ENCODE results near the gene SMOC2. TPM values are rescaled to one million over a fixed set of nuclear protein-coding genes. Genes with fewer than 3 reads are reported as not detected.

The SMOC2 gene
- polyA plus RNA-seq, 1 of the 3 experiments (the other 2 are of a cell fraction) = not detected

DNA sequence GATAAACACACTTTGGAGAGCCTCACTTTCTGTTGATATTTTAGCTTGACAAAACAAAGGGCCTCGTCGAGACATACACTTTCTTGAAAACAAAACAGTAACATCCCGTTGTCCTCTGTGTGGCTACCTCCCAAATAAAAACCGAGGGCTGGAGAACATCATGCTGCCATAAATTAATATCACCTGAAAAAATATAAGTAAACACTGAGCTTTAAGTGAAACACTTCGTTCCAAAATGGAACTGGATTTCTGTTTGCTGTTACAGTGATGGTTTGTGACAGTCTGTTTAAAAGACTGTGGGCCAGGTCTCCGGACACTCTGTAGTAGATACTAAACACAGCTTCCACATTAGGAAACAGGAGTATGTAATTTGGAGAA, 187.2 kb downstream of the SMOC2 start:
- Histone ChIP-seq H2AFZ (ENCODE audit: low read depth) (no peak overlapping the region), H3K9ac (no peak overlapping the region), H3K36me3 (replicated peaks in 1 of 2; ENCODE audit: control insufficient read depth in 1 of 2, insufficient read depth in 2 of 2, low read length in 1 of 2) (no peaks in the 10 kb centered on the region), H3K4me2 (no peak overlapping the region), H3K27me3 (ENCODE audit: insufficient read depth) (no peaks in the 10 kb centered on the region), H3K4me1 (ENCODE audit: control insufficient read depth in 1 of 2, insufficient read depth in 2 of 2, low read depth in 1 of 2, low read length in 1 of 2) (peaks cover 0 to 34% of the 10 kb centered on the region in 2 experiments; a peak in 1 of 4 replicates), H3K79me2 (ENCODE audit: insufficient read depth) (no peaks in the 10 kb centered on the region), H3F3A (replicated peaks; ENCODE audit: insufficient read depth) (no peaks in the 10 kb centered on the region), H3K9me2 (no peaks in the 10 kb centered on the region), H3K9me3 (no peaks in the 10 kb centered on the region), H3K27ac (ENCODE audit: low read depth in 2 of 2, low read length in 1 of 2) (no peak overlapping the region; a peak in 1 of 4 replicates), H3K4me3 (ENCODE audit: low read depth in 2 of 2, low read length in 1 of 2) (no peak overlapping the region), H4K20me1 (ENCODE audit: insufficient read depth) (no peaks in the 10 kb centered on the region)
- TF ChIP-seq EP300 (IDR thresholded peaks at IDR 0.05; ENCODE audit: borderline replicate concordance in 1 of 2, low read depth in 1 of 2, low read length in 1 of 2) = no peak
- TF ChIP-seq ELF1 (IDR thresholded peaks at IDR 0.05) = no peak
- no peak for TF ChIP-seq YY1 (IDR thresholded peaks at IDR 0.05; ENCODE audit: low read depth)
- TF ChIP-seq, protein P1, sequence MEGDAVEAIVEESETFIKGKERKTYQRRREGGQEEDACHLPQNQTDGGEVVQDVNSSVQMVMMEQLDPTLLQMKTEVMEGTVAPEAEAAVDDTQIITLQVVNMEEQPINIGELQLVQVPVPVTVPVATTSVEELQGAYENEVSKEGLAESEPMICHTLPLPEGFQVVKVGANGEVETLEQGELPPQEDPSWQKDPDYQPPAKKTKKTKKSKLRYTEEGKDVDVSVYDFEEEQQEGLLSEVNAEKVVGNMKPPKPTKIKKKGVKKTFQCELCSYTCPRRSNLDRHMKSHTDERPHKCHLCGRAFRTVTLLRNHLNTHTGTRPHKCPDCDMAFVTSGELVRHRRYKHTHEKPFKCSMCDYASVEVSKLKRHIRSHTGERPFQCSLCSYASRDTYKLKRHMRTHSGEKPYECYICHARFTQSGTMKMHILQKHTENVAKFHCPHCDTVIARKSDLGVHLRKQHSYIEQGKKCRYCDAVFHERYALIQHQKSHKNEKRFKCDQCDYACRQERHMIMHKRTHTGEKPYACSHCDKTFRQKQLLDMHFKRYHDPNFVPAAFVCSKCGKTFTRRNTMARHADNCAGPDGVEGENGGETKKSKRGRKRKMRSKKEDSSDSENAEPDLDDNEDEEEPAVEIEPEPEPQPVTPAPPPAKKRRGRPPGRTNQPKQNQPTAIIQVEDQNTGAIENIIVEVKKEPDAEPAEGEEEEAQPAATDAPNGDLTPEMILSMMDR (IDR thresholded peaks at IDR 0.05) = no peak
- TF ChIP-seq, protein P2, sequence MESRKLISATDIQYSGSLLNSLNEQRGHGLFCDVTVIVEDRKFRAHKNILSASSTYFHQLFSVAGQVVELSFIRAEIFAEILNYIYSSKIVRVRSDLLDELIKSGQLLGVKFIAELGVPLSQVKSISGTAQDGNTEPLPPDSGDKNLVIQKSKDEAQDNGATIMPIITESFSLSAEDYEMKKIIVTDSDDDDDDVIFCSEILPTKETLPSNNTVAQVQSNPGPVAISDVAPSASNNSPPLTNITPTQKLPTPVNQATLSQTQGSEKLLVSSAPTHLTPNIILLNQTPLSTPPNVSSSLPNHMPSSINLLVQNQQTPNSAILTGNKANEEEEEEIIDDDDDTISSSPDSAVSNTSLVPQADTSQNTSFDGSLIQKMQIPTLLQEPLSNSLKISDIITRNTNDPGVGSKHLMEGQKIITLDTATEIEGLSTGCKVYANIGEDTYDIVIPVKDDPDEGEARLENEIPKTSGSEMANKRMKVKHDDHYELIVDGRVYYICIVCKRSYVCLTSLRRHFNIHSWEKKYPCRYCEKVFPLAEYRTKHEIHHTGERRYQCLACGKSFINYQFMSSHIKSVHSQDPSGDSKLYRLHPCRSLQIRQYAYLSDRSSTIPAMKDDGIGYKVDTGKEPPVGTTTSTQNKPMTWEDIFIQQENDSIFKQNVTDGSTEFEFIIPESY (IDR thresholded peaks at IDR 0.05; ENCODE audit: borderline replicate concordance, low read depth) = no peak
- no peak for TF ChIP-seq RCOR1 (IDR thresholded peaks at IDR 0.05; ENCODE audit: low read length)
- no peak for TF ChIP-seq RAD21 (IDR thresholded peaks at IDR 0.05; ENCODE audit: low read length)
- no peak for TF ChIP-seq TEAD4 (IDR thresholded peaks at IDR 0.05; ENCODE audit: borderline replicate concordance, insufficient read depth)
- no peak for TF ChIP-seq SIN3A (IDR thresholded peaks at IDR 0.05; ENCODE audit: borderline replicate concordance, low read depth, low read length)
- TF ChIP-seq GATA2 (CRISPR knock-in tag; IDR thresholded peaks at IDR 0.05) = no peak
- no peak for TF ChIP-seq FOSL2 (IDR thresholded peaks at IDR 0.05; ENCODE audit: borderline replicate concordance, low read depth)
- TF ChIP-seq MXI1 (IDR thresholded peaks at IDR 0.05; ENCODE audit: low read depth, low read length) = no peak
- TF ChIP-seq NRF1 (IDR thresholded peaks at IDR 0.05; ENCODE audit: low read depth, low read length) = no peak
- TF ChIP-seq EZH2phosphoT487 (IDR thresholded peaks at IDR 0.05; ENCODE audit: borderline replicate concordance, low read depth) = no peak
- TF ChIP-seq GABPA (IDR thresholded peaks at IDR 0.05; ENCODE audit: low read depth) = no peak
- POLR2A ChIA-PET = no interaction called here
- no peak for DNase-seq
- WGBS (ENCODE audit: low lambda C conversion rate) = 12% methylated on average over 6 of the region's 6 CpGs
- CTCF ChIA-PET = interaction anchor here (1.2 kb wide), 1 partner anchor 11 kb away, joined by 3 read pairs; no protein-coding TSS in a partner anchor
